ENCODE measurements around the gene PHC2. TPM values are rescaled to one million over a fixed set of nuclear protein-coding genes. Genes with fewer than 3 reads are reported as not detected.

Gene PHC2
- total RNA-seq, 1 donor from 2014 or later, result 222 TPM

- TF ChIP-seq CTCF (IDR thresholded peaks at IDR 0.05), result no peak
- no peaks in the 10 kb centered on the region for H3K36me3 ChIP-seq
- no peak overlapping the region for H3K4me3 ChIP-seq
- no peaks in the 10 kb centered on the region for H3K27me3 ChIP-seq
- peaks cover 0 to 6% of the 10 kb centered on the region in 2 donors for H3K4me1 ChIP-seq
- no peak overlapping the region for H3K27ac ChIP-seq
- intact Hi-C loops (cut with DNase I), result loop anchor here (5.0 kb wide), 1 partner anchor 51 kb away; the partner anchor contains the start of gene PHC2
- H3K9me3 ChIP-seq, result no peaks in the 10 kb centered on the region
- peak in 1 of 2 donors; percentile 19 for DNase-seq (ENCODE audit: low spot score in 2 of 2)
These were observed 50.1 kb downstream of the PHC2 start for GRCh38 chr1:33380811-33381210.

- Histone ChIP-seq H3K27ac (no peak overlapping the region), H3K27me3 (no peaks in the 10 kb centered on the region), H3K9me3 (no peaks in the 10 kb centered on the region), H3K36me3 (no peaks in the 10 kb centered on the region), H3K4me3 (no peak overlapping the region), H3K4me1 (peaks cover 0 to 6% of the 10 kb centered on the region in 2 donors)
- DNase-seq (ENCODE audit: low spot score in 2 of 2), result peak in 1 of 2 donors; percentile 33
- TF ChIP-seq CTCF (IDR thresholded peaks at IDR 0.05), result no peak
- intact Hi-C loops (cut with DNase I), result loop anchor here (5.0 to 10.0 kb wide), 2 partner anchors 53 to 235 kb away; partner anchors contain the start of gene PHC2
These were observed 51.1 kb downstream of the PHC2 start for GRCh38 chr1:33379631-33380354.

DNA sequence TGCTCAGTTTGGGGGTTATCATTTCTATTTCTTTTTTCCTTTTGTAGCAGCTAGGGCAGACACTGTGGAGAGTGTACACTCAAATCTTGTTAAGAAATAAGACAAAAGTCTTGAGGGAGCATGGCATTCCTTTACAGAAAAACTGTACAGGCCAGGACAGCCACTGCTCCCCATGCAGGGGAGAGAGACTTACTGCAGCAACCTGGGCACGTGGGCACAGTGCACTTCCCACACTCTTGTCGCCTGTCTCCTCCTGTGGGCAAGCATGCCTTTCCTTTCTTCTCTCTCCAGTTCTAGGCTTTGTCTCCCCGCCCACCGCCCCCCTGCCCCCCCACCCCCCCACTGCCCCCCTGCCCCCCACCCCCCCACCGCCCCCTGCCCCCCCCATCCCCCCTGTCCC, 51.9 kb downstream of the PHC2 start:
- H3K9me3 ChIP-seq, result no peaks in the 10 kb centered on the region
- no peaks in the 10 kb centered on the region for H3K27me3 ChIP-seq
- H3K4me1 ChIP-seq, result peaks cover 0 to 3% of the 10 kb centered on the region in 2 donors
- intact Hi-C loops (cut with DNase I), result loop anchor here (10.0 kb wide), 1 partner anchor 236 kb away; no protein-coding TSS in a partner anchor
- H3K36me3 ChIP-seq, result no peaks in the 10 kb centered on the region
- DNase-seq (ENCODE audit: low spot score in 2 of 2), result peak in 1 of 2 donors; percentile 35
- no peak overlapping the region for H3K4me3 ChIP-seq
- H3K27ac ChIP-seq, result no peak overlapping the region
- no peak for TF ChIP-seq CTCF (IDR thresholded peaks at IDR 0.05)

- DNase-seq (ENCODE audit: low spot score in 2 of 2), result no peak
- Histone ChIP-seq H3K36me3 (no peaks in the 10 kb centered on the region), H3K27me3 (no peaks in the 10 kb centered on the region), H3K27ac (no peak overlapping the region), H3K4me3 (no peak overlapping the region), H3K4me1 (no peaks in the 10 kb centered on the region), H3K9me3 (no peaks in the 10 kb centered on the region)
- TF ChIP-seq CTCF (IDR thresholded peaks at IDR 0.05), result no peak
- intact Hi-C loops (cut with DNase I), result loop anchor here (10.0 kb wide), 1 partner anchor 236 kb away; no protein-coding TSS in a partner anchor
These were observed 52.4 kb downstream of the PHC2 start for GRCh38 chr1:33378524-33378923.

DNA sequence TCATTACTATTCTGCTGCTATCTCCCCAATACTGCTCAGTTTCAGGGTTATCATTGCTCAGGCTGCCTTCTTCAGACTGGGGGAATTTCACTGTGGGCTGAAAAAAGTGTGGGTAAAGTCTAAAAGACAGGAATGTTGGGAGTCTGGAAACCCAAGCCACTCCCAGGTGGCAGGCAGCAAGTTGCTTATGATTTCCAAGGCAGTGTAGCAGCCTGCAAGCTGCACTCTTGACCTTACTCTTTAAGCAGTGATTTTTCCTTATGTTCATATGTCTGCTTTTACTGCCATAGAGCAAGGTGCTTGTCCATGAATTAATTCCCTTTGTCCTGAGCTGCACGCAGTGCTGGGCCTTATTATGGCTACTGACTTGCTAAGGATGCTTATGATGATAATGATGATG, 53.1 kb downstream of the PHC2 start:
- intact Hi-C loops (cut with DNase I), result loop anchor here (10.0 kb wide), 1 partner anchor 237 kb away; no protein-coding TSS in a partner anchor
- Histone ChIP-seq H3K27ac (no peak overlapping the region), H3K36me3 (no peaks in the 10 kb centered on the region), H3K4me3 (no peak overlapping the region), H3K27me3 (no peaks in the 10 kb centered on the region), H3K4me1 (no peaks in the 10 kb centered on the region), H3K9me3 (no peaks in the 10 kb centered on the region)
- no peak for TF ChIP-seq CTCF (IDR thresholded peaks at IDR 0.05)
- no peak for DNase-seq (ENCODE audit: low spot score in 2 of 2)

All from ascending aorta (tissue), 2 donors.